GM12878 (cell line): Measurements from ENCODE around the gene COL2A1. TPM values are rescaled to one million over a fixed set of nuclear protein-coding genes. Genes with fewer than 3 reads are reported as not detected.

ENCODE experiments used
- ATAC-seq: fragments of 200-7000 bp; cut with Tn5 transposase; 3 replicates; pipeline ENCODE4 v1.9.1; 2020; ENCODE audit warnings: mild to moderate bottlenecking, moderate library complexity
- BruUV-seq: library from RNA; stranded (reverse); fragments of 400-500 nt; replicated peaks from 2 replicates; lab custom pipeline; 2021; lab: Mats Ljungman, UMichigan
- CTCF ChIA-PET: fragments of 300-600 bp; sonication (Branson Sonifier 250); formaldehyde crosslinking; extraction: SDS; loops from one replicate; lab custom pipeline; 2021; ENCODE audit warnings: inconsistent platforms; lab: Yijun Ruan, JAX
- POLR2A ChIA-PET: fragments of 350-600 bp; formaldehyde crosslinking; extraction: SDS; loops from one replicate; lab custom pipeline; 2021; ENCODE audit warnings: inconsistent platforms; lab: Charles Lee
- RAD21 ChIA-PET: fragments of 300-600 bp; sonication (Branson Sonifier 250); formaldehyde crosslinking; loops from one replicate; lab custom pipeline; 2023; ENCODE audit warnings: antibody characterized with exemption; ENCODE audit not compliant: unreplicated experiment; lab: Charles Lee
- SMC1A ChIA-PET: fragments of 300-600 bp; sonication (Branson Sonifier 250); formaldehyde crosslinking; loops from one replicate; lab custom pipeline; 2023; ENCODE audit not compliant: unreplicated experiment, uncharacterized antibody; lab: Charles Lee
- DNase-seq: peaks from one replicate; pipeline ENCODE4 v3.0.0-alpha.2; 2011; ENCODE audit warnings: low read depth, low spot score
- FAIRE-seq: peaks from 3 replicates; lab custom pipeline; 2011; peaks lifted over from hg19 to GRCh38; lab: Jason Lieb, UNC
- H2AFZ ChIP-seq: 2 replicates; pipeline ENCODE4 v1.6.0; 2011; ENCODE audit warnings: low read depth, low read length, control low read depth; ENCODE audit not compliant: control insufficient read depth
- H3K27ac ChIP-seq: 2 replicates; pipeline ENCODE4 v1.5.1; 2011; ENCODE audit warnings: control low read depth; ENCODE audit not compliant: control insufficient read depth, insufficient read depth
- H3K27me3 ChIP-seq, 2 experiments: replicated peaks in 1 of 2; 2 replicates each; pipeline versions ENCODE4 v1.6.0 to v1.6.1; 2011; ENCODE audit warnings: low read length in 1 of 2; ENCODE audit not compliant: control insufficient read depth in 2 of 2, insufficient read depth in 2 of 2
- H3K36me3 ChIP-seq, 2 experiments: 2 replicates each; pipeline ENCODE4 v1.5.1; 2011; ENCODE audit warnings: low read length in 1 of 2; ENCODE audit not compliant: control insufficient read depth in 2 of 2, insufficient read depth in 2 of 2
- H3K4me1 ChIP-seq: 2 replicates; pipeline ENCODE4 v1.6.1; 2011; ENCODE audit warnings: mild to moderate bottlenecking, low read length, moderate library complexity, mixed read lengths; ENCODE audit not compliant: control insufficient read depth, insufficient read depth
- H3K4me2 ChIP-seq: 2 replicates; pipeline ENCODE4 v1.6.0; 2011; ENCODE audit warnings: control low read depth; ENCODE audit not compliant: control insufficient read depth, insufficient read depth
- H3K4me3 ChIP-seq: fragments of 200-600 bp; sonication (generic); 2 replicates; pipeline ENCODE4 v1.5.1; 2016
- H3K79me2 ChIP-seq: 2 replicates; pipeline ENCODE4 v1.6.0; 2011; ENCODE audit warnings: low read length; ENCODE audit not compliant: control insufficient read depth, insufficient read depth
- H3K9ac ChIP-seq: 2 replicates; pipeline ENCODE4 v1.8.0; 2011; ENCODE audit warnings: low read length, control low read depth, mixed read lengths; ENCODE audit not compliant: control insufficient read depth, insufficient read depth
- H3K9me3 ChIP-seq: replicated peaks from 3 replicates; pipeline ENCODE4 v1.5.1; 2011; ENCODE audit warnings: mild to moderate bottlenecking, low read length; ENCODE audit not compliant: control insufficient read depth, insufficient read depth
- H4K20me1 ChIP-seq: 2 replicates; pipeline ENCODE4 v1.6.0; 2011; ENCODE audit not compliant: control insufficient read depth, insufficient read depth
- PAX5 ChIP-seq: IDR thresholded peaks from 2 replicates; pipeline ENCODE4 v1.6.1; 2011; ENCODE audit warnings: low read depth, low read length, borderline replicate concordance
- REST ChIP-seq: IDR thresholded peaks from 2 replicates; pipeline ENCODE4 v1.6.1; 2012; ENCODE audit warnings: mild to moderate bottlenecking, low read depth, low read length
- SIN3A ChIP-seq: IDR thresholded peaks from 2 replicates; pipeline ENCODE4 v1.6.1; 2012; ENCODE audit warnings: low read depth, low read length, improper control_type of control experiment
- SIX5 ChIP-seq: IDR thresholded peaks from 2 replicates; pipeline ENCODE4 v1.6.1; 2011; ENCODE audit warnings: mild to moderate bottlenecking, low read depth, low read length, moderate library complexity; ENCODE audit not compliant: severe bottlenecking
- SRF ChIP-seq, 2 experiments: IDR thresholded peaks; 2 replicates each; pipeline ENCODE4 v1.6.1; 2011; ENCODE audit warnings: low read depth in 2 of 2, low read length in 2 of 2, mild to moderate bottlenecking in 1 of 2, moderate library complexity in 1 of 2
- WRNIP1 ChIP-seq: IDR thresholded peaks from 2 replicates; pipeline ENCODE4 v1.6.1; 2011; ENCODE audit warnings: low read depth, low read length, improper control_type of control experiment, borderline replicate concordance
- WGBS: methylation state at CpG from one replicate; pipeline ENCODE4 v1.1.6; 2016; ENCODE audit warnings: low lambda C conversion rate; ENCODE audit not compliant: insufficient replicate concordance, insufficient coverage; ENCODE audit errors: missing lambda C conversion rate; 5-methylcytosine and 5-hydroxymethylcytosine counted together
- in situ Hi-C: fragments of 300-500 bp; cut with MboI; formaldehyde crosslinking; loops from 9 replicates; pipeline ENCODE4 v1.14.3; 2018; ENCODE audit warnings: mixed read lengths
- intact Hi-C: fragments of 100-400 bp; cut with micrococcal nuclease; formaldehyde crosslinking; loops from one replicate; pipeline ENCODE4 v1.14.2; 2022; ENCODE audit not compliant: unreplicated experiment
- polyA plus RNA-seq, 11 experiments: library from polyadenylated mRNA; depleted of rRNA in 4 of 11; unstranded in 6 of 11; stranded (reverse) in 5 of 11; fragments of >200 nt; fragmentation: Nextera tagmentation in 4 of 11; fragmentation: Illumina TruSeq in 1 of 11; extraction: Ambion mirVana in 4 of 11; extraction: Trizol in 1 of 11; gene quantifications; 1 replicate in 1 of 11; 2 replicates in 10 of 11; pipeline versions ENCODE4 v1.2.1 to v1.2.3, GENCODE V29; 2011 to 2016; ENCODE audit warnings: inconsistent platforms in 2 of 11, missing spikeins in 2 of 11, low read depth in 1 of 11
- total RNA-seq, 4 experiments: library from RNA; depleted of rRNA in 3 of 4; stranded (reverse); fragments of >200 nt in 3 of 4; fragmentation: Illumina TruSeq in 1 of 4; extraction: Trizol in 1 of 4; gene quantifications; 2 replicates each; pipeline versions ENCODE4 v1.2.1 to v1.2.3, GENCODE V29; 2013 to 2021

The COL2A1 gene
- total and polyA plus RNA-seq, 10 of the 15 experiments (the other 5 are each of a cell fraction or from before 2014, with no cell fraction given), result 0.06 to 0.67 (median 0.19) TPM; not detected in 1

GRCh38 chr12:48037267-48037915, 33.1 kb upstream of the COL2A1 start (continued):
- TF ChIP-seq REST (no peak), SIN3A (no peak)

DNA sequence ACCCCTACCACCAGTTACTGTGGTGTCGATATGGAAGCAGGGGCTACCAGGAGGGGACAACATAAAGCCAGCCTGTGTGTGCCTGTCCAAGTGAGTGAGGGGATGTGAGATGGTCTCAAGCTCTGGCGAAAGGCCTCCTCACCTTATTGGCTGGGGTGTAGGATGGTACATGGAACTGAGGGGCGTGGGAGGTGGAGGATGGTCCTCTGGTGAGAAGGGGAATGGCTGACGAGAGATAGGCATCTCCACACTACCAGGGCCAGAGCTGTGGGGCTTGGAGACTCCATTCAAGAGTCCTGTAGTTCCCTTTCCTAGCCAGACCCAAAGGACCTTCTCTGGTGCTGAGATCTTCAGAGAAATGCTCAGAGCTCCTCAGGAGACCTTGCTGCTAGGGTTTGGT, 32.5 kb upstream of the COL2A1 start:
- H3K9me3 ChIP-seq, result no peaks in the 10 kb centered on the region
- H3K27me3 ChIP-seq, result no peaks in the 10 kb centered on the region
- RAD21 ChIA-PET, result no interaction called here
- SMC1A ChIA-PET, result interaction anchor here (1.2 kb wide), 1 partner anchor 10 kb away, joined by 3 read pairs; no protein-coding TSS in a partner anchor
- H3K79me2 ChIP-seq, result no peaks in the 10 kb centered on the region
- H4K20me1 ChIP-seq, result no peaks in the 10 kb centered on the region
- no peak for FAIRE-seq
- H3K9ac ChIP-seq, result no peak overlapping the region
- DNase-seq, result no peak
- intact Hi-C loops (no loop called here), in situ Hi-C loops (no loop called here)
- CTCF ChIA-PET, result no interaction called here
- H3K4me3 ChIP-seq, result no peak overlapping the region
- no peak overlapping the region for H3K27ac ChIP-seq
- H3K4me2 ChIP-seq, result no peak overlapping the region
- H3K36me3 ChIP-seq, result no peaks in the 10 kb centered on the region
- ATAC-seq, result no peak
- H2AFZ ChIP-seq, result no peak overlapping the region
- BruUV-seq, result no TSS peak
- TF ChIP-seq PAX5 (no peak), WRNIP1 (no peak), SRF (IDR thresholded peaks at IDR 0.05; ENCODE audit: low read depth in 2 of 2, low read length in 2 of 2) (no peak), SIX5 (no peak)
- 57% methylated on average over 4 of the region's 4 CpGs for WGBS
- H3K4me1 ChIP-seq, result no peaks in the 10 kb centered on the region; the same call in 1 of the 2 replicates
- POLR2A ChIA-PET, result no interaction called here
